Bone marrow (tissue), 2 donors: ENCODE results near the gene SLC35A2.

Experiments used
- DNase-seq, 2 donors: peaks; one replicate each; lab custom pipeline; 2025; lab: John Stamatoyannopoulos, UW

Gene SLC35A2

GRCh38 chrX:48911412-48912182 is at the start of gene SLC35A2:
TSS of gene SLC35A2 (minus strand) at chrX:48911646. CDS start at chrX:48911636, 10 bp downstream.
- DNase-seq = peak; percentile 47 to 62

- DNase-seq = no peak
These were observed 48.8 kb upstream of the SLC35A2 start for GRCh38 chrX:48960291-48960690.

GRCh38 chrX:48958635-48959094 is 47.2 kb upstream of the SLC35A2 start:
- peak in 1 of 2 donors; percentile 19 for DNase-seq

GRCh38 chrX:48957827-48958634 is 46.6 kb upstream of the SLC35A2 start:
- peak; percentile 83 to 88 for DNase-seq

- peak in 1 of 2 donors; percentile 50 for DNase-seq
These were observed 46.0 kb upstream of the SLC35A2 start, which contains the start of gene OTUD5 for GRCh38 chrX:48957477-48957826. TSS of gene OTUD5 (minus strand) at chrX:48957607. CDS start at chrX:48957570, 37 bp downstream.

GRCh38 chrX:48956728-48957414 is 45.4 kb upstream of the SLC35A2 start:
- DNase-seq = no peak

- no peak for DNase-seq
These were observed 37.1 kb upstream of the SLC35A2 start for GRCh38 chrX:48948589-48948988.

- DNase-seq = no peak
These were observed 34.3 kb upstream of the SLC35A2 start for GRCh38 chrX:48945517-48946348.

- DNase-seq = no peak
These were observed 31.4 kb upstream of the SLC35A2 start for GRCh38 chrX:48942895-48943294.

GRCh38 chrX:48940404-48940955 is 29.0 kb upstream of the SLC35A2 start:
- DNase-seq = no peak

- no peak for DNase-seq
These were observed 28.2 kb upstream of the SLC35A2 start for GRCh38 chrX:48939524-48940228.

GRCh38 chrX:48938721-48939425 is 27.4 kb upstream of the SLC35A2 start:
- no peak for DNase-seq

GRCh38 chrX:48937054-48937907 is 25.8 kb upstream of the SLC35A2 start:
- peak; percentile 15 to 55 for DNase-seq

- no peak for DNase-seq
These were observed 25.1 kb upstream of the SLC35A2 start for GRCh38 chrX:48936429-48937053.

GRCh38 chrX:48935301-48935670 is 23.8 kb upstream of the SLC35A2 start:
- no peak for DNase-seq

- no peak for DNase-seq
These were observed 23.3 kb upstream of the SLC35A2 start for GRCh38 chrX:48934581-48935300.

- DNase-seq = no peak
These were observed 22.3 kb upstream of the SLC35A2 start for GRCh38 chrX:48933757-48934156.
